NK-92 treated with Interleukin-12 subunit alpha and Interleukin-12 subunit beta, amount 100 ng/mL, for 24 hours (cell line): ENCODE data around the gene CRADD.
"Not testable (repeated sequence)": the region's sequence is repeated elsewhere in the genome, so short reads cannot be mapped to it uniquely, and the experiment has no call there.

Experiments used
- DNase-seq: peaks from one replicate; lab custom pipeline; 2025; lab: John Stamatoyannopoulos, UW

CRADD gene

GRCh38 chr12:93758801-93759373 is 81.7 kb downstream of the CRADD start:
- no peak for DNase-seq

- DNase-seq = no peak
Observed at GRCh38 chr12:93759512-93760081, 82.4 kb downstream of the CRADD start.

GRCh38 chr12:93760275-93760875 is 83.2 kb downstream of the CRADD start:
- no peak for DNase-seq

DNA sequence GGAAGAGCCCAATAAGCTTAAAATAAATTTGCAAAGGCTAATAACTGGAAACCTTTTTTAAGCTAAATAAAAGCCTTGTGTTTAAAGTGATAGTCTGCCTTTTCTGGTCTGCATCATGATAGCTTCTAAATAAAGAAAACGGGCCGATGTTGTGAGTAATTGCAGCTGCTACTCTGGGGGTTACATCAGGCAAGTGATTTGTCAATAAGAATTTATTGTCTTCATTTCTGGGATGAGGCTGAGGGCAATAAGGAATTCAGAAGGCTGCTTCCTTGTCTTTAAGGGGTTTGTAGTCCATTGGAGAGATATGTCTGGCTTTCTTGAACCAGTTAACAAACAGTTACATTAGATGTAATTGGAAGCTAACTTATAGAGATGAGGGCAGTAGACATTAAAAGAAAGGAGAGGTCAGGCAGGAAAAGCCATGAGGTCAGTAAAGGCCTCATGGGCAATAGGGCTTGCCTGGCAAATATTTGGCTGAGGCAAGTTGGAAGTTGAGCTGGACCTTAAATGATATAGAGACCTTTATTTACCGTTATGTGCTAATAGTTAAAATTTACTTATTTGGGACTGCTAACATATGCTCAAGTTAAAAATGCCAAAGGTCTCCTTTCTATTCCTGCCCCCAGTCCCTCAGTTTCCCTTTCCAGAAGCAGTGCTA is 85.0 kb downstream of the CRADD start:
- DNase-seq = no peak

DNA sequence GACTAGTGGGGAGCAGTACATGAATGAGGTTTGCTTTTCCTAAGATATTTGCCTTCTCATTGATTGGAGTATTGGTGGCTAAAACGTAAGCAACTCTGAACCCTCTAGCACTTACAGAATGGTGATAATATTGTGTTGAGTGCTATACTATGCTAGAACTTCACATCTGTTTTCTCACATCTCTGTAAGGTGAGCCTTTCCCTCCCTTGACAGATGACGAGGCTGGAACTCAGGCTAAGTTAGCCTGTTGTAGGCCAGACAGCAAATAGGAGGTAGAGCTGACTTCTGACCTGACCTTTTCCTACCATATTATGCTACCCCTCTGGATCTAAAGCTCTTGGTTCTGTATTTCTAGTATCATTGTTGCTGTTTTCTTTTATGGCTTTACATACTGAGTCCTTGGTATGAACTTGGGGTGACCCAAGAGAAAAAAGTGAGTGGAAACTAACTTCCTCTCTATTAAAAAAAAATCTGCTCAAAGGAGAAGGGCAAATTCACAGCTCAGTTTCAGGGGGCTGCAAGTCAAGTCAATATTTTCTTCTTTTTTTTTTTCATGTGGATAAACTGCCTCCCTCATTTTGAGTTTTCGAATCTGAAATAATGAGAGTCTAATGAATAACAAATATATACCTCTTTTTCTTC is 85.9 kb downstream of the CRADD start:
- no peak for DNase-seq

GRCh38 chr12:93763746-93764147 is 86.6 kb downstream of the CRADD start:
- no peak for DNase-seq

DNA sequence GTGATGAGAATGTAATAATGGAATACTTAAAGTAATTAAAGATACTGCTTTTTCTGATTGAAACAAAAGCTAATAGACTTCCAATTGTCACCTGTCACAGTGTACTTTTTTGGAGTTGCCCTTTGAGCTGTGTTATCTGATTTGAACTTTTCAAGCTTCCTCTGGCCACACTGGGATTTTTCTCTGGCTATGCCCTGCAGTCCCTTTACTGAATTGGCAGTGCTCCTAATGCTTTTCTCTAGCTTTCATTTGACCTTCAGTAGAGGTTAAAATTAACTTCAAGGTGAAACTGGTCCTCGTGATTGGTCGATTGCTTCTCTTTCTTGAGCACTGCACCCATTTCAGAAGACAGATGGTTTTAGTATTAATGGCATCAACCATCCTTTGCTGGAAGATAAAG is 89.2 kb downstream of the CRADD start:
- DNase-seq = no peak

GRCh38 chr12:93766796-93767523 is 89.8 kb downstream of the CRADD start:
- no peak for DNase-seq

GRCh38 chr12:93767524-93767863 is 90.3 kb downstream of the CRADD start:
- peak; percentile 3 for DNase-seq

GRCh38 chr12:93772003-93772700 is 95.0 kb downstream of the CRADD start:
- DNase-seq = no peak

- DNase-seq = peak; percentile 42
Observed at GRCh38 chr12:93773122-93773871, 96.1 kb downstream of the CRADD start.

DNA sequence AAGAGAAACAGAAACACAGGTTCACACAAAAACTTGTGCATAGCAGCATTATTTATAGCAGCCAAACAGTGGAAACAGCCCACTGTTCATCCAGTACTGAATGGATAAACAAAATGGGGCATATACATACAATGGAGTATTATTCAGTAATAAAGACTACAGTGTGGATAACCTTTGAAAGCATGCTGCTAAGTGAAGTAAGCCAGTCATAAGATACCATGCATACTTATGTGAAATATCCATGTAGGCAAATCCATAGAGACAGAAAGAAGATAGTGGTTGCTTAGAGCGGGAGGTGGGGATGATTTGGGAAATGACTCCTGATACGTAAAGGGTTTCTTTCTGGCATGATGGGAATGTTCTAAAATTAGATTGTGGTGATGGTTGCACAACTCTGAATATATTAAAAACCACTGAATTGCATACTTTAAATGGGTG is 99.4 kb downstream of the CRADD start:
- no peak for DNase-seq

- no peak for DNase-seq
Observed at GRCh38 chr12:93777254-93777653, 100.1 kb downstream of the CRADD start.

- no peak for DNase-seq
Observed at GRCh38 chr12:93778306-93778705, 101.1 kb downstream of the CRADD start.

GRCh38 chr12:93778766-93779165 is 101.6 kb downstream of the CRADD start:
- no peak for DNase-seq

DNA sequence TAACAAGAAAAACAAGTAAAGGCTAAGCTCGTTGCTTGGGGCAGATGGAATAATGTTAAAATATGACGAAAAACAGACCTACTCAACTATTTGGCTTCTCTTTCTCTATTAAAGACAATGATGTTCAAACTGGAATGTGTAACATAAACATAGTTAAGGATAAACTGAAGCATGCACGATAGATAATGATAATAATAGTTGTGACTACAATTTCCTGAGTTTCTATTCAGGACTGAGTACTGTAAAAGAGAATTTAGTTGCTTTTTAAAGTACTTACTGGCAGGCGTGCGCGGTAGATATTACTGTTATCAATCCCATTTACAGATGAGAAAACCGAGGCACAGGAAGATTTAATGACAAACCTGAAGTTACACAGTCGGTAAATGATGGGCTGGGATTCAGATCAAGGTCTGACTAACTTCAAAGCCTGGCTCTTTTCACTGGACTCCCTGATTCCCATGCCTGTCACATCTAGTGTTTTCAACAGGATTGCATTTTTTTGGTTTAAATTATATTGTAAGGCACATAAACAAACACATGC is 103.0 kb downstream of the CRADD start:
- no peak for DNase-seq

GRCh38 chr12:93780886-93781285 is 103.7 kb downstream of the CRADD start:
- not testable (repeated sequence) for DNase-seq

DNA sequence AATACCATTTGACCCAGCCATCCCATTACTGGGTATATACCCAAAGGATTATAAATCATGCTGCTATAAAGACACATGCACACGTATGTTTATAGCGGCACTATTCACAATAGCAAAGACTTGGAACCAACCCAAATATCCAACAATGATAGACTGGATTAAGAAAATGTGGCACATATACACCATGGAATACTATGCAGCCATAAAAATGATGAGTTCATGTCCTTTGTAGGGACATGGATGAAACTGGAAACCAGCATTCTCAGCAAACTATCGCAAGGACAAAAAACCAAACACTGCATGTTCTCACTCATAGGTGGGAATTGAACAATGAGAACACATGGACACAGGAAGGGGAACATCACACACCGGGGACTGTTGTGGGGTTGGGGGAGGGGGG is 104.8 kb downstream of the CRADD start:
- not testable (repeated sequence) for DNase-seq

GRCh38 chr12:93782853-93783252 is 105.7 kb downstream of the CRADD start:
- no peak for DNase-seq

GRCh38 chr12:93783832-93784231 is 106.7 kb downstream of the CRADD start:
- DNase-seq = no peak
